WTC11 (cell line): Measurements from ENCODE around the gene SLC44A5. TPM values are rescaled to one million over a fixed set of nuclear protein-coding genes. Genes with fewer than 3 reads are reported as not detected.

Experiments used
- ATAC-seq: fragments of 200-7000 bp; cut with Tn5 transposase; 2 replicates; pipeline ENCODE4 v1.10.0; 2021; ENCODE audit warnings: mild to moderate bottlenecking, moderate library complexity
- CTCF ChIA-PET: fragments of 300-600 bp; sonication (Branson Sonifier 250); formaldehyde crosslinking; loops from one replicate; lab custom pipeline; 2021; ENCODE audit warnings: antibody characterized with exemption; lab: Charles Lee
- POLR2A ChIA-PET: fragments of 350-600 bp; sonication (Branson Sonifier 250); formaldehyde crosslinking; loops from one replicate; lab custom pipeline; 2021; ENCODE audit warnings: antibody characterized with exemption; lab: Charles Lee
- DNase-seq: peaks from one replicate; pipeline ENCODE4 v3.0.0; 2021; ENCODE audit warnings: low spot score
- H3K27ac Mint-ChIP-seq: 2 replicates; pipeline ENCODE4 v1.8.0; 2021; ENCODE audit warnings: mixed read lengths
- H3K27me3 Mint-ChIP-seq: 2 replicates; pipeline ENCODE4 v1.8.0; 2021; ENCODE audit warnings: low read depth, mild to moderate bottlenecking, moderate library complexity, mixed read lengths
- H3K36me3 Mint-ChIP-seq: 2 replicates; pipeline ENCODE4 v1.8.0; 2021; ENCODE audit warnings: mixed read lengths
- H3K4me1 Mint-ChIP-seq: 2 replicates; pipeline ENCODE4 v1.8.0; 2022; ENCODE audit warnings: mixed read lengths
- H3K4me3 Mint-ChIP-seq: 2 replicates; pipeline ENCODE4 v1.8.0; 2021; ENCODE audit warnings: mild to moderate bottlenecking, moderate library complexity, mixed read lengths
- H3K9me3 Mint-ChIP-seq: 2 replicates; pipeline ENCODE4 v1.8.0; 2021; ENCODE audit warnings: mixed read lengths
- CBFB ChIP-seq: sonication (generic); formaldehyde crosslinking; IDR thresholded peaks from 2 replicates; pipeline ENCODE4 v1.8.1; 2022; ENCODE audit warnings: mild to moderate bottlenecking, low read depth, missing genetic modification reagents
- CREM ChIP-seq: sonication (generic); formaldehyde crosslinking; IDR thresholded peaks from 2 replicates; pipeline ENCODE4 v1.8.1; 2022; ENCODE audit warnings: mild to moderate bottlenecking, missing genetic modification reagents, moderate library complexity
- GABPB1 ChIP-seq: sonication (generic); formaldehyde crosslinking; IDR thresholded peaks from 2 replicates; pipeline ENCODE4 v1.8.1; 2023; ENCODE audit warnings: mild to moderate bottlenecking, missing genetic modification reagents
- GRHL2 ChIP-seq: fragments of 250-450 bp; sonication (Bioruptor Pico); IDR thresholded peaks from 2 replicates; pipeline ENCODE4 v1.8.0; 2022; ENCODE audit warnings: mild to moderate bottlenecking, moderate library complexity; ENCODE audit not compliant: insufficient replicate concordance, severe bottlenecking
- JUN ChIP-seq: sonication (generic); formaldehyde crosslinking; IDR thresholded peaks from 2 replicates; pipeline ENCODE4 v1.8.0; 2023; ENCODE audit warnings: mild to moderate bottlenecking, missing genetic modification reagents
- KAT7 ChIP-seq: sonication (generic); formaldehyde crosslinking; IDR thresholded peaks from 2 replicates; pipeline ENCODE4 v1.8.1; 2023; ENCODE audit warnings: missing genetic modification reagents, mild to moderate bottlenecking, borderline replicate concordance
- MXD4 ChIP-seq: fragments of 250-450 bp; sonication (Bioruptor Pico); IDR thresholded peaks from 2 replicates; pipeline ENCODE4 v1.8.0; 2021; ENCODE audit warnings: mild to moderate bottlenecking, moderate library complexity, borderline replicate concordance
- NFYB ChIP-seq: sonication (generic); formaldehyde crosslinking; conservative IDR thresholded peaks from 2 replicates; pipeline ENCODE4 v1.8.0; 2022; ENCODE audit warnings: low read depth, missing genetic modification reagents
- NR3C1 ChIP-seq: sonication (generic); formaldehyde crosslinking; conservative IDR thresholded peaks from 2 replicates; pipeline ENCODE4 v1.8.1; 2023; ENCODE audit warnings: low read depth, mild to moderate bottlenecking, missing genetic modification reagents
- RELA ChIP-seq: sonication (generic); formaldehyde crosslinking; IDR thresholded peaks from 2 replicates; pipeline ENCODE4 v1.8.1; 2022; ENCODE audit warnings: missing genetic modification reagents, mild to moderate bottlenecking, borderline replicate concordance
- RORB ChIP-seq: fragments of 250-450 bp; sonication (Bioruptor Pico); IDR thresholded peaks from 2 replicates; pipeline ENCODE4 v1.9.0; 2021; ENCODE audit warnings: mild to moderate bottlenecking
- SMAD4 ChIP-seq: sonication (generic); formaldehyde crosslinking; IDR thresholded peaks from 2 replicates; pipeline ENCODE4 v1.8.0; 2022; ENCODE audit warnings: mild to moderate bottlenecking, missing genetic modification reagents
- TEAD4 ChIP-seq: sonication (generic); formaldehyde crosslinking; IDR thresholded peaks from 2 replicates; pipeline ENCODE4 v1.8.0; 2022; ENCODE audit warnings: mild to moderate bottlenecking, missing genetic modification reagents
- ZNF423 ChIP-seq: fragments of 250-450 bp; sonication (Bioruptor Pico); IDR thresholded peaks from 2 replicates; pipeline ENCODE4 v2.1.2; 2022; ENCODE audit warnings: mild to moderate bottlenecking, moderate library complexity
- total RNA-seq: library from RNA; stranded (reverse); gene quantifications from 3 replicates; pipeline ENCODE4 v1.2.3, GENCODE V29; 2021
- TF ChIP-seq, protein P1 (sequence below): fragments of 250-450 bp; sonication (Bioruptor Pico); IDR thresholded peaks from 2 replicates; pipeline ENCODE4 v2.1.2; 2022; ENCODE audit warnings: mild to moderate bottlenecking, moderate library complexity
- TF ChIP-seq, protein P2 (sequence below): sonication (generic); formaldehyde crosslinking; IDR thresholded peaks from 2 replicates; pipeline ENCODE4 v1.8.0; 2023; ENCODE audit warnings: missing genetic modification reagents
- TF ChIP-seq, protein P3 (sequence below): sonication (generic); formaldehyde crosslinking; IDR thresholded peaks from 2 replicates; pipeline ENCODE4 v1.8.1; 2022; ENCODE audit warnings: mild to moderate bottlenecking, missing genetic modification reagents, moderate library complexity, borderline replicate concordance
- TF ChIP-seq, protein P4 (sequence below): sonication (generic); formaldehyde crosslinking; IDR thresholded peaks from 2 replicates; pipeline ENCODE4 v1.8.1; 2023; ENCODE audit warnings: mild to moderate bottlenecking, missing genetic modification reagents, moderate library complexity
- TF ChIP-seq, protein P5 (sequence below): sonication (generic); formaldehyde crosslinking; conservative IDR thresholded peaks from 2 replicates; pipeline ENCODE4 v1.8.1; 2023; ENCODE audit warnings: mild to moderate bottlenecking, low read depth, missing genetic modification reagents, moderate library complexity

SLC44A5 gene
- total RNA-seq, 1 experiment from 2014 or later: 1.8 TPM

DNA sequence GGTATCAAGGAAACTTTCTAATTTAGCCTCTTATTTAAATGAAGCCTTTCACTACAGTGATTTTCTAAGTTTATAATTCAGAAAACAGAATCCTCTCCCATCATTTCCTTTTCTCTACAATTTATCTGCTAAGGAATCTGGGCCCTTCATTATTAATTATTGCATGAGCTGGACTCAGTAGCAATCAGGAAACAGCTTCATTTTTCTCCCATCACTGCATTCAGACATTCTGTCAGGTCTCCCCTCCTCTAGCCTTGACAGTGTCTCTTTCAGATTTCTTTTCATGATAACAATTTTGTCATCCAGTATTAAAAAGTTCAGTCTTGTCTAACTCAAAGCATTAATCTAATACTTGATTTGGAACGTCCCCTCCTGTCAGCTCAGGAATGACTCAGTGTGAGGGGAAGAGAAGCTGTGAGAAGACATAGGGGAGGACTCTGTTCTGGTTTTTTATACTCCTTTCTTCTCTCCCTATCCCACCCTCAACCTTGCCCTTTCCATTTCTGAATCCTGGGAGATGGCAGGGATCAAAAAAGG, 28.1 kb downstream of the SLC44A5 start:
- Mint-ChIP-seq H3K27me3 (no peaks in the 10 kb centered on the region; the same call in 1 of the 2 replicates), H3K36me3 (no peaks in the 10 kb centered on the region), H3K9me3 (no peaks in the 10 kb centered on the region), H3K4me3 (no peak overlapping the region), H3K4me1 (peaks cover 11% of the 10 kb centered on the region), H3K27ac (no peak overlapping the region)
- no peak for DNase-seq
- ChIA-PET CTCF (interaction anchor here (1.2 kb wide), 1 partner anchor 317 kb away, joined by 4 read pairs; no protein-coding TSS in a partner anchor), POLR2A (no interaction called here)
- no peak for ATAC-seq
- TF ChIP-seq, protein P1, sequence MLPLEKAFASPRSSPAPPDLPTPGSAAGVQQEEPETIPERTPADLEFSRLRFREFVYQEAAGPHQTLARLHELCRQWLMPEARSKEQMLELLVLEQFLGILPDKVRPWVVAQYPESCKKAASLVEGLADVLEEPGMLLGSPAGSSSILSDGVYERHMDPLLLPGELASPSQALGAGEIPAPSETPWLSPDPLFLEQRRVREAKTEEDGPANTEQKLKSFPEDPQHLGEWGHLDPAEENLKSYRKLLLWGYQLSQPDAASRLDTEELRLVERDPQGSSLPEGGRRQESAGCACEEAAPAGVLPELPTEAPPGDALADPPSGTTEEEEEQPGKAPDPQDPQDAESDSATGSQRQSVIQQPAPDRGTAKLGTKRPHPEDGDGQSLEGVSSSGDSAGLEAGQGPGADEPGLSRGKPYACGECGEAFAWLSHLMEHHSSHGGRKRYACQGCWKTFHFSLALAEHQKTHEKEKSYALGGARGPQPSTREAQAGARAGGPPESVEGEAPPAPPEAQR: no peak
- no peak for TF ChIP-seq CBFB

DNA sequence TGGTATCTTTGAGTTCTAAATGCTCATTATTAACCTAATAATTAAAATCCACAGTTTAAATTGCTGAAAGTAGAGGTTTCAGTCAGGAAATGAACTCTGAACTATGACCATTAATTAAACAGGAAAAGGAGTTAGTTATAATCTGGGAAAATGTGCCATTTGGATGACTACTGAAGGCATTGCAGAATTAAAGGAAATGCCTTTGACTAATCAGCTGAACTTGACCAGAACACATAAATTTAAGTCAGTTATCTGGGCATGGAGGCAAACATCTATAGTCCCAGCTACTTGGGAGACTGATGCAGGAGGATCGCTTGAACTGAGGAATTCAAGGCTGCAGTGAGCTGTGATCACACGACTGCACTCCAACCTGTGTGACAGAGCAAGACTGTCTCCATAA, 31.9 kb downstream of the SLC44A5 start:
- Mint-ChIP-seq H3K9me3 (no peaks in the 10 kb centered on the region), H3K4me1 (no peaks in the 10 kb centered on the region), H3K4me3 (no peak overlapping the region), H3K36me3 (no peaks in the 10 kb centered on the region), H3K27me3 (no peaks in the 10 kb centered on the region), H3K27ac (no peak overlapping the region)
- ChIA-PET POLR2A (no interaction called here), CTCF (no interaction called here)
- DNase-seq (no peak), ATAC-seq (no peak)
- TF ChIP-seq RORB (CRISPR knock-in tag) (no peak), TEAD4 (CRISPR knock-in tag) (no peak)
- TF ChIP-seq, protein P2, sequence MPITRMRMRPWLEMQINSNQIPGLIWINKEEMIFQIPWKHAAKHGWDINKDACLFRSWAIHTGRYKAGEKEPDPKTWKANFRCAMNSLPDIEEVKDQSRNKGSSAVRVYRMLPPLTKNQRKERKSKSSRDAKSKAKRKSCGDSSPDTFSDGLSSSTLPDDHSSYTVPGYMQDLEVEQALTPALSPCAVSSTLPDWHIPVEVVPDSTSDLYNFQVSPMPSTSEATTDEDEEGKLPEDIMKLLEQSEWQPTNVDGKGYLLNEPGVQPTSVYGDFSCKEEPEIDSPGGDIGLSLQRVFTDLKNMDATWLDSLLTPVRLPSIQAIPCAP: no peak

DNA sequence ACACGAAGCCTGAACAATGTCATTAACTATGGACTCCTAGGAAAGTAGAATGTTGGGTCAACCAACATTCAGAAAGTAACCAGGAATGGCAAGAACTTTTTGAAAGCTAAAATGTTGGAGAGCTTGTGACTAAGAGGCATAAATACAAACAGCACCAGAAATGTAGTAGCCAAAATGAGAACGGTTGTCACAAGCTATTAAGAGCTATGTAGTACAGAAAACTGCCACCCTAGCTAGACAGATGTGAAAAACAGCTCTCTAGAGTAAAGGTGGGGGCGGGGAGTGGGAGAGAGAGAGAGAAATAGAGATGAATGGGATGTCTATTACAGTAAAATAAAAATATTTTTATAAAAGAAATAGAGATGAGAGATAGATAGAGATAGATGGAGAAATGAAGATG, 35.1 kb downstream of the SLC44A5 start:
- no peak for TF ChIP-seq MXD4 (CRISPR knock-in tag)
- no peak for TF ChIP-seq GABPB1 (CRISPR knock-in tag)
- TF ChIP-seq NFYB (CRISPR knock-in tag): no peak
- no peak for TF ChIP-seq KAT7
- TF ChIP-seq, protein P3, sequence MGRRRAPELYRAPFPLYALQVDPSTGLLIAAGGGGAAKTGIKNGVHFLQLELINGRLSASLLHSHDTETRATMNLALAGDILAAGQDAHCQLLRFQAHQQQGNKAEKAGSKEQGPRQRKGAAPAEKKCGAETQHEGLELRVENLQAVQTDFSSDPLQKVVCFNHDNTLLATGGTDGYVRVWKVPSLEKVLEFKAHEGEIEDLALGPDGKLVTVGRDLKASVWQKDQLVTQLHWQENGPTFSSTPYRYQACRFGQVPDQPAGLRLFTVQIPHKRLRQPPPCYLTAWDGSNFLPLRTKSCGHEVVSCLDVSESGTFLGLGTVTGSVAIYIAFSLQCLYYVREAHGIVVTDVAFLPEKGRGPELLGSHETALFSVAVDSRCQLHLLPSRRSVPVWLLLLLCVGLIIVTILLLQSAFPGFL (CRISPR knock-in tag): no peak
- no peak for TF ChIP-seq SMAD4 (CRISPR knock-in tag)
- no peak for TF ChIP-seq CBFB
- no peak for TF ChIP-seq CREM
- TF ChIP-seq JUN (CRISPR knock-in tag): no peak
- TF ChIP-seq ZNF423 (CRISPR knock-in tag): no peak
- TF ChIP-seq, protein P4, sequence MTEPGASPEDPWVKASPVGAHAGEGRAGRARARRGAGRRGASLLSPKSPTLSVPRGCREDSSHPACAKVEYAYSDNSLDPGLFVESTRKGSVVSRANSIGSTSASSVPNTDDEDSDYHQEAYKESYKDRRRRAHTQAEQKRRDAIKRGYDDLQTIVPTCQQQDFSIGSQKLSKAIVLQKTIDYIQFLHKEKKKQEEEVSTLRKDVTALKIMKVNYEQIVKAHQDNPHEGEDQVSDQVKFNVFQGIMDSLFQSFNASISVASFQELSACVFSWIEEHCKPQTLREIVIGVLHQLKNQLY (CRISPR knock-in tag): no peak
- TF ChIP-seq, protein P5, sequence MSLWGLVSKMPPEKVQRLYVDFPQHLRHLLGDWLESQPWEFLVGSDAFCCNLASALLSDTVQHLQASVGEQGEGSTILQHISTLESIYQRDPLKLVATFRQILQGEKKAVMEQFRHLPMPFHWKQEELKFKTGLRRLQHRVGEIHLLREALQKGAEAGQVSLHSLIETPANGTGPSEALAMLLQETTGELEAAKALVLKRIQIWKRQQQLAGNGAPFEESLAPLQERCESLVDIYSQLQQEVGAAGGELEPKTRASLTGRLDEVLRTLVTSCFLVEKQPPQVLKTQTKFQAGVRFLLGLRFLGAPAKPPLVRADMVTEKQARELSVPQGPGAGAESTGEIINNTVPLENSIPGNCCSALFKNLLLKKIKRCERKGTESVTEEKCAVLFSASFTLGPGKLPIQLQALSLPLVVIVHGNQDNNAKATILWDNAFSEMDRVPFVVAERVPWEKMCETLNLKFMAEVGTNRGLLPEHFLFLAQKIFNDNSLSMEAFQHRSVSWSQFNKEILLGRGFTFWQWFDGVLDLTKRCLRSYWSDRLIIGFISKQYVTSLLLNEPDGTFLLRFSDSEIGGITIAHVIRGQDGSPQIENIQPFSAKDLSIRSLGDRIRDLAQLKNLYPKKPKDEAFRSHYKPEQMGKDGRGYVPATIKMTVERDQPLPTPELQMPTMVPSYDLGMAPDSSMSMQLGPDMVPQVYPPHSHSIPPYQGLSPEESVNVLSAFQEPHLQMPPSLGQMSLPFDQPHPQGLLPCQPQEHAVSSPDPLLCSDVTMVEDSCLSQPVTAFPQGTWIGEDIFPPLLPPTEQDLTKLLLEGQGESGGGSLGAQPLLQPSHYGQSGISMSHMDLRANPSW: no peak
- no peak for TF ChIP-seq GRHL2 (CRISPR knock-in tag)
- TF ChIP-seq NR3C1: no peak
- no peak for TF ChIP-seq RELA (CRISPR knock-in tag)
- ChIA-PET CTCF (no interaction called here), POLR2A (no interaction called here)
- no peaks in the 10 kb centered on the region for H3K4me1 Mint-ChIP-seq
- H3K4me3 Mint-ChIP-seq: no peak overlapping the region
- H3K27me3 Mint-ChIP-seq: no peaks in the 10 kb centered on the region
- no peak overlapping the region for H3K27ac Mint-ChIP-seq
- H3K36me3 Mint-ChIP-seq: no peaks in the 10 kb centered on the region
- ATAC-seq (no peak), DNase-seq (no peak)
- no peaks in the 10 kb centered on the region for H3K9me3 Mint-ChIP-seq
